Testis (tissue), 3 donors: Measurements from ENCODE around the gene MMP15. TPM values are rescaled to one million over a fixed set of nuclear protein-coding genes. Genes with fewer than 3 reads are reported as not detected.

Source experiments
- DNase-seq: peaks from one replicate; pipeline ENCODE4 v3.0.0-alpha.2; 2019
- H3K27ac ChIP-seq, 2 donors: fragments of 200-600 bp; sonication (generic); one replicate each; pipeline ENCODE4 v1.5.1; 2019
- H3K27me3 ChIP-seq: fragments of 200-600 bp; sonication (generic); one replicate; pipeline ENCODE4 v1.5.1; 2019
- H3K36me3 ChIP-seq: fragments of 200-600 bp; sonication (generic); one replicate; pipeline ENCODE4 v1.5.1; 2017; ENCODE audit warnings: low read depth; ENCODE audit errors: missing control alignments
- H3K4me1 ChIP-seq: fragments of 200-600 bp; sonication (generic); one replicate; pipeline ENCODE4 v1.5.1; 2019
- H3K4me3 ChIP-seq, 2 donors: fragments of 200-600 bp; sonication (generic); one replicate each; pipeline ENCODE4 v1.5.1; 2017 to 2019
- H3K9me3 ChIP-seq: fragments of 200-600 bp; sonication (generic); one replicate; pipeline ENCODE4 v1.5.1; 2017
- CTCF ChIP-seq, 3 experiments: fragments of 450-650 bp in 2 of 3; fragments of 200-600 bp in 1 of 3; sonication (generic) in 1 of 3; IDR thresholded peaks; one replicate each; pipeline ENCODE4 v1.5.1; 2016 to 2019; ENCODE audit warnings: antibody characterized with exemption in 3 of 3, mild to moderate bottlenecking in 2 of 3, moderate library complexity in 1 of 3
- POLR2A ChIP-seq: fragments of 450-650 bp; IDR thresholded peaks from one replicate; pipeline ENCODE4 v1.6.1; 2017; ENCODE audit warnings: antibody characterized with exemption, mild to moderate bottlenecking, moderate library complexity
- WGBS, 2 donors: methylation state at CpG; one replicate each; pipeline ENCODE4 v1.1.5; 2018; 5-methylcytosine and 5-hydroxymethylcytosine counted together
- intact Hi-C: fragments of 100-400 bp; cut with DNase I; formaldehyde crosslinking; loops from one replicate; pipeline ENCODE4 v1.15.1; 2023; ENCODE audit warnings: low total_unique reads
- polyA plus RNA-seq: library from polyadenylated mRNA; stranded (reverse); fragments of 350-450 nt; fragmentation: Illumina TruSeq; extraction: RNeasy Lipid Tissue Mini Kit (QIAGEN cat#74804); gene quantifications from one replicate; pipeline ENCODE4 v1.2.3, GENCODE V29; 2014; ENCODE audit warnings: low read depth, low replicate concordance; ENCODE audit not compliant: insufficient read depth
- total RNA-seq, 2 donors: library from RNA; depleted of rRNA; stranded (reverse); fragments of >200 nt; gene quantifications; one replicate each; pipeline ENCODE4 v1.2.3, GENCODE V29; 2016

The MMP15 gene
- total and polyA plus RNA-seq, 3 donors from 2014 or later, result 80.6 to 300 (median 194) TPM

DNA sequence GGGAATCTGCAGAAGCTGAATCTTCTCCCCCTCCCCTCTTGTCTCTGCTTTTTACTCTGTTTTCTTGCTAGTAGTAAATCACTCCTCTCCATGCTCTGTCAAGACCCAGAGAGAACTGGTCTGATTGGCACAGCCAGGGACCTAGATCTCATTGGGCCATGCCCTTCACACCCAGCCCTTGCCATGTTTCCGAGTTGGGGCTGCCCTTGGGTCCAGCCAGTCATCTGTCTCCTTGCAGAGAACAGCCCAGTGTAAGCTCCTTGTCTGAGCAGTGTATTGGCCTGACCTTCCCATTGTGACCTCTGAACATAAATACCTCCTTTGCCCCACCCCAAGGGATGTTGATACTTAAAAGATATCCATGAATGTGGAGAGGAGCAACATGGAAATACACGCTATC, 3.9 kb downstream of the MMP15 start:
- no peak for DNase-seq
- intact Hi-C loops, result loop anchor here (5.0 kb wide), 1 partner anchor 93 kb away; no protein-coding TSS in a partner anchor
- Histone ChIP-seq H3K36me3 (no peaks in the 10 kb centered on the region), H3K4me3 (no peak overlapping the region), H3K9me3 (no peaks in the 10 kb centered on the region), H3K4me1 (peaks cover 53% of the 10 kb centered on the region), H3K27ac (no peak overlapping the region), H3K27me3 (no peaks in the 10 kb centered on the region)
- 75 to 96% methylated on average over 2 of the region's 2 CpGs for WGBS, 2 donors
- no peak for TF ChIP-seq CTCF (IDR thresholded peaks at IDR 0.05)
- TF ChIP-seq POLR2A, result no peak

- Histone ChIP-seq H3K36me3 (no peaks in the 10 kb centered on the region), H3K27me3 (no peaks in the 10 kb centered on the region), H3K27ac (no peak overlapping the region), H3K9me3 (no peaks in the 10 kb centered on the region), H3K4me1 (peaks cover 53% of the 10 kb centered on the region), H3K4me3 (no peak overlapping the region)
- TF ChIP-seq POLR2A, result no peak
- TF ChIP-seq CTCF (IDR thresholded peaks at IDR 0.05), result no peak
- DNase-seq, result no peak
- intact Hi-C loops, result no loop called here
- WGBS, 2 donors, result 71 to 77% methylated on average over 9 to 11 of the region's 11 CpGs
Measured at GRCh38 chr16:58030136-58030840, 4.7 kb downstream of the MMP15 start.

DNA sequence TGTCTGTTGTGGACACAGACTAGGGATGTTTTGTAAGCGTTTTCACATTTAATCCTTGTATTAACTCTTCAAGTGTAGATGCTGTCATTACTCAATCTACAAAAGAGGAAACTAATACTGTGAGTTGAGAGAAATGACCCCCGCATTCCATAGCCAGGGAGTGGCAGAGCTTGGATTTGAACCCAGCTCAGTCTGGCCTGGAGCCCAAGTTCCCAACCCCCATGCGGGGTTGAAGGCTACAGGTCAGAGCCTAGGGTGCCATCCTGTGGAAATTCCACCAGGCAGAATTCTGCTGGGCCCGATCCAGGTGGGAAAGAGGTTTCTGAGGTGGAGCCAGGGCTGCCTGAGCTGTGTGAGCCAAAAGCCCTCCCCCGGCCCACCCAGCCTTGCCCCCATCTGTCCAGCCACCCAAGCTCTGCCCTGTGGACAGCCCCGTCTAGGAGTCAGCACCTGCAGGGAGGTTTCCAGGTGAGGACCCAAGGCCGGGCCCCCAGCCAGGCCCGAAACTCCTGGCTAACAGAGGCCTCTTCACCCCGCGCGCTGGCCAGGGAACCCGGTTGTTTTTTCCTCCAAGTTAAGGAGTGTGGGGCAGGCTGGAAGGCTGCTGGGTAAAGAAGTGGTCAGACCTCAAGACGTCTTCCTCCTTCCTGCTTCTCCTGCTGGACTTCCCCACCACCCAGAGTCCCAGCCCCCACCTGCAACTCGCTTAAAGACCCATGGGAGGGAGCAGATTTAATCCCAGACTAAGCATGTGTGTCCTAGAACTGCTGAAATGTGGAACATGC, 5.7 kb downstream of the MMP15 start:
- intact Hi-C loops, result no loop called here
- peaks cover 59% of the 10 kb centered on the region for H3K4me1 ChIP-seq
- no peak for TF ChIP-seq POLR2A
- TF ChIP-seq CTCF (IDR thresholded peaks at IDR 0.05), result no peak
- no peak for DNase-seq
- no peaks in the 10 kb centered on the region for H3K9me3 ChIP-seq
- H3K36me3 ChIP-seq, result no peaks in the 10 kb centered on the region
- peak overlapping the region in 1 of 2 donors; percentile 24 for H3K27ac ChIP-seq
- no peak overlapping the region for H3K4me3 ChIP-seq
- 52 to 58% methylated on average over 11 to 13 of the region's 14 CpGs for WGBS, 2 donors
- H3K27me3 ChIP-seq, result no peaks in the 10 kb centered on the region

- WGBS, 2 donors, result 36 to 40% methylated on average over 3 to 12 of the region's 15 CpGs
- Histone ChIP-seq H3K36me3 (no peaks in the 10 kb centered on the region), H3K27me3 (no peaks in the 10 kb centered on the region), H3K4me1 (peaks cover 59% of the 10 kb centered on the region), H3K27ac (no peak overlapping the region), H3K9me3 (no peaks in the 10 kb centered on the region), H3K4me3 (no peak overlapping the region)
- TF ChIP-seq CTCF (IDR thresholded peaks at IDR 0.05), result no peak
- intact Hi-C loops, result no loop called here
- DNase-seq, result peak; percentile 94
Measured at GRCh38 chr16:58032710-58033293, 7.2 kb downstream of the MMP15 start.
